SK-N-SH (cell line): ENCODE data around the gene FAM124A. TPM values are rescaled to one million over a fixed set of nuclear protein-coding genes. Genes with fewer than 3 reads are reported as not detected.

ENCODE experiments used
- CTCF ChIA-PET: fragments of 300-600, 350-600 bp; formaldehyde crosslinking; extraction: SDS; loops from one replicate; lab custom pipeline; 2021; lab: Yijun Ruan, JAX
- POLR2A ChIA-PET: fragments of 350-600 bp; sonication (Branson Sonifier 250); formaldehyde crosslinking; extraction: SDS; loops from one replicate; lab custom pipeline; 2020; ENCODE audit warnings: antibody characterized with exemption, inconsistent platforms; lab: Yijun Ruan, JAX
- DNase-seq: peaks from one replicate; pipeline ENCODE4 v3.0.0; 2012
- H2AFZ ChIP-seq: fragments of 200-600 bp; sonication (generic); 2 replicates; pipeline ENCODE4 v1.8.1; 2016; ENCODE audit warnings: antibody characterized with exemption, mild to moderate bottlenecking, low read depth
- H3F3A ChIP-seq: fragments of 200-600 bp; sonication (generic); replicated peaks from 2 replicates; pipeline ENCODE3; 2016; ENCODE audit warnings: antibody characterized with exemption, mild to moderate bottlenecking; ENCODE audit not compliant: insufficient read depth
- H3K27ac ChIP-seq, 2 experiments: fragments of 200-500 bp in 1 of 2; fragments of 200-600 bp in 1 of 2; sonication (Bioruptor generic) in 1 of 2; sonication (generic), shearing (Covaris generic) in 1 of 2; 2 replicates each; pipeline versions ENCODE4 v1.5.1 to v1.6.1; 2014 to 2016; ENCODE audit warnings: low read depth in 2 of 2, inconsistent platforms in 1 of 2, low read length in 1 of 2, mild to moderate bottlenecking in 1 of 2, mixed read lengths in 1 of 2
- H3K27me3 ChIP-seq: fragments of 200-600 bp; sonication (generic), shearing (Covaris generic); 2 replicates; pipeline ENCODE4 v1.6.1; 2016; ENCODE audit warnings: mixed run types; ENCODE audit not compliant: insufficient read depth
- H3K36me3 ChIP-seq, 2 experiments: fragments of 200-500 bp in 1 of 2; fragments of 200-600 bp in 1 of 2; sonication (Bioruptor generic) in 1 of 2; sonication (generic) in 1 of 2; replicated peaks in 1 of 2; 2 replicates each; pipeline versions ENCODE3 to v1.5.1; 2014 to 2016; ENCODE audit warnings: low read length in 1 of 2, mild to moderate bottlenecking in 1 of 2; ENCODE audit not compliant: insufficient read depth in 2 of 2, control insufficient read depth in 1 of 2
- H3K4me1 ChIP-seq, 2 experiments: fragments of 200-500 bp in 1 of 2; fragments of 200-600 bp in 1 of 2; sonication (Bioruptor generic) in 1 of 2; sonication (generic), shearing (Covaris generic) in 1 of 2; 2 replicates each; pipeline versions ENCODE4 v1.5.1 to v1.6.1; 2014 to 2016; ENCODE audit warnings: low read depth in 1 of 2, low read length in 1 of 2, mixed run types in 1 of 2; ENCODE audit not compliant: insufficient read depth in 2 of 2, control insufficient read depth in 1 of 2
- H3K4me2 ChIP-seq: fragments of 200-600 bp; sonication (generic), shearing (Covaris generic); 2 replicates; pipeline ENCODE4 v1.6.1; 2017; ENCODE audit warnings: mixed run types
- H3K4me3 ChIP-seq, 2 experiments: fragments of 200-500 bp in 1 of 2; fragments of 200-600 bp in 1 of 2; sonication (Bioruptor generic) in 1 of 2; sonication (generic), shearing (Covaris generic) in 1 of 2; 2 replicates each; pipeline versions ENCODE4 v1.5.1 to v1.8.1; 2014 to 2016; ENCODE audit warnings: low read depth in 2 of 2, inconsistent platforms in 1 of 2, low read length in 1 of 2, mild to moderate bottlenecking in 1 of 2, mixed read lengths in 1 of 2, moderate library complexity in 1 of 2
- H3K79me2 ChIP-seq: fragments of 200-600 bp; sonication (generic); 2 replicates; pipeline ENCODE4 v1.8.1; 2017; ENCODE audit warnings: mild to moderate bottlenecking; ENCODE audit not compliant: insufficient read depth
- H3K9ac ChIP-seq: fragments of 200-600 bp; sonication (generic); 2 replicates; pipeline ENCODE4 v1.6.1; 2017; ENCODE audit warnings: mixed run types
- H3K9me2 ChIP-seq: fragments of 200-600 bp; sonication (generic); 2 replicates; pipeline ENCODE4 v1.6.1; 2017; ENCODE audit warnings: mixed run types
- H3K9me3 ChIP-seq: fragments of 200-600 bp; sonication (generic); 2 replicates; pipeline ENCODE4 v1.6.1; 2017; ENCODE audit warnings: mixed run types, mild to moderate bottlenecking, moderate library complexity
- H4K20me1 ChIP-seq: fragments of 200-600 bp; sonication (generic); 2 replicates; pipeline ENCODE4 v1.6.1; 2017; ENCODE audit warnings: mild to moderate bottlenecking, mixed run types; ENCODE audit not compliant: insufficient read depth
- CTCF ChIP-seq: fragments of 200-600 bp; sonication (generic); IDR thresholded peaks from 2 replicates; pipeline ENCODE4 v1.6.1; 2017; ENCODE audit warnings: antibody characterized with exemption, mild to moderate bottlenecking, moderate library complexity
- ELF1 ChIP-seq: IDR thresholded peaks from 2 replicates; pipeline ENCODE4 v1.4.0; 2012
- EZH2phosphoT487 ChIP-seq: fragments of 200-600 bp; sonication (generic); IDR thresholded peaks from 2 replicates; pipeline ENCODE4 v1.6.1; 2017; ENCODE audit warnings: low read depth, mixed run types, mild to moderate bottlenecking, antibody characterized with exemption, moderate library complexity, borderline replicate concordance
- FOSL2 ChIP-seq: IDR thresholded peaks from 2 replicates; pipeline ENCODE4 v1.4.0; 2012; ENCODE audit warnings: low read depth, mild to moderate bottlenecking, moderate library complexity, borderline replicate concordance
- FOXM1 ChIP-seq: IDR thresholded peaks from 2 replicates; pipeline ENCODE4 v1.4.0; 2012; ENCODE audit warnings: low read depth, mild to moderate bottlenecking
- GABPA ChIP-seq: IDR thresholded peaks from 2 replicates; pipeline ENCODE4 v1.4.0; 2012; ENCODE audit warnings: low read depth, mild to moderate bottlenecking
- MEF2A ChIP-seq: IDR thresholded peaks from 2 replicates; pipeline ENCODE4 v1.4.0; 2012; ENCODE audit warnings: low read depth, borderline replicate concordance
- NRF1 ChIP-seq: IDR thresholded peaks from 2 replicates; pipeline ENCODE4 v1.6.1; 2012; ENCODE audit warnings: low read depth, mild to moderate bottlenecking, low read length
- PBX3 ChIP-seq: IDR thresholded peaks from 2 replicates; pipeline ENCODE4; 2012
- RCOR1 ChIP-seq: fragments of 150-350 bp; IDR thresholded peaks from 2 replicates; pipeline ENCODE4 v1.6.1; 2017; ENCODE audit warnings: antibody characterized with exemption, low read length
- REST ChIP-seq: IDR thresholded peaks from 2 replicates; pipeline ENCODE4 v1.6.1; 2012; ENCODE audit warnings: mild to moderate bottlenecking, low read depth, low read length, moderate library complexity
- RFX5 ChIP-seq: IDR thresholded peaks from 2 replicates; pipeline ENCODE4 v1.6.1; 2012; ENCODE audit warnings: mild to moderate bottlenecking, improper control_type of control experiment, low read length
- SIN3A ChIP-seq: IDR thresholded peaks from 2 replicates; pipeline ENCODE4 v1.6.1; 2012; ENCODE audit warnings: low read depth, mild to moderate bottlenecking, low read length, moderate library complexity, borderline replicate concordance
- TAF1 ChIP-seq: IDR thresholded peaks from 2 replicates; pipeline ENCODE4 v1.6.1; 2012; ENCODE audit warnings: low read depth, mild to moderate bottlenecking, low read length, moderate library complexity, borderline replicate concordance
- TEAD4 ChIP-seq: IDR thresholded peaks from 2 replicates; pipeline ENCODE4 v1.4.0; 2012; ENCODE audit warnings: mild to moderate bottlenecking, borderline replicate concordance; ENCODE audit not compliant: insufficient read depth
- WGBS: methylation state at CpG from one replicate; pipeline ENCODE4 v1.1.6; 2017; ENCODE audit warnings: low lambda C conversion rate; 5-methylcytosine and 5-hydroxymethylcytosine counted together
- polyA plus RNA-seq, 3 experiments: library from polyadenylated mRNA; depleted of rRNA; stranded (reverse); fragments of >200 nt; gene quantifications; 2 replicates each; pipeline ENCODE4 v1.2.3, GENCODE V29; 2012

FAM124A gene
- polyA plus RNA-seq, 1 of the 3 experiments (the other 2 are of a cell fraction): 1.5 TPM

- TF ChIP-seq REST (no peak), NRF1 (no peak), SIN3A (no peak), TAF1 (no peak), FOXM1 (no peak), TEAD4 (no peak), EZH2phosphoT487 (no peak), MEF2A (no peak), CTCF (no peak), RFX5 (no peak)
These were observed 10.1 kb downstream of the FAM124A start (continued) for GRCh38 chr13:51232328-51232727.

DNA sequence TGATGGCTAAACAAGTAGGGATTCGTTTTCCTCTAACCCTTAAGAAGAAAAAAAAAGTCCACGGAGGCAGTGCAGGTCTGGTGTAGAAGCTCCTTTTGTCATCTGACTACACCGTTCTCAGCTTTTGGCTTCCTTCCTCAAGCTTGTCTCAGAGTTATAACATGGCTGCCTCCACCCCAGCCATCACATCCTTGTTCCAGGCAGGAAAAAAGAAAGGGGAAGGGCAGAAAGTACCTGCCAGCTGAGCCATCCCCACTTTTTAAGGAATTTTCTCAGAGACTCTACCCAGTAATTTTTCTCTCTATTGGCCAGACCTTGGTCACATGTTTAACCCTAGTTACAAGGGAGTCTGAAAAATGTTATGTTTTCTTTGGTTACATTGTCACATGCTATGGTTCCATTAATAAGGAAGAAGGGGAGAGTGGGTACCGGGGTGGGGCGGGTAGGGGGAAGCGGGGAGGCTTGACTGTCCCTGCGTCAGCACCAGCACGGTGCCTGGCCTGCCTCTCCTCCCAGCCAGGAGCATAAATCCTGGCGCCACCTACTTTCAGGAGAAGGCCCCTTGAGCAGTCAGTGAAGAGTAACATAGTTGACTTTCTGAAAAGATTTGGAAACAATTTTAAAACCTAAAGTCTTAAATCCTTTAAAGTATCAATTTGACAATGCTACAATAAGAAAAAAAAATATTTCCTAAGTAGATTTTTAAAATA lies 11.1 kb downstream of the FAM124A start:
- no peak overlapping the region for H3K4me3 ChIP-seq
- ChIA-PET CTCF (interaction anchor here (0.7 to 6.2 kb wide), 7 partner anchors 10 to 55 kb away, joined by 3 to 31 read pairs (median 7); no protein-coding TSS in a partner anchor), POLR2A (interaction anchor here (0.6 to 0.7 kb wide), 2 partner anchors 9 to 10 kb away, joined by 3 to 4 read pairs; no protein-coding TSS in a partner anchor)
- peaks cover 0 to 6% of the 10 kb centered on the region in 2 experiments for H3K36me3 ChIP-seq
- H3K9me2 ChIP-seq: no peaks in the 10 kb centered on the region
- WGBS: 77% methylated on average over 9 of the region's 9 CpGs
- TF ChIP-seq ELF1 (no peak), MEF2A (no peak), CTCF (no peak), RCOR1 (no peak), FOSL2 (no peak), PBX3 (no peak), GABPA (no peak)
- no peak overlapping the region for H3K27ac ChIP-seq
- H3K79me2 ChIP-seq: no peaks in the 10 kb centered on the region
- no peak overlapping the region for H3K4me2 ChIP-seq
- no peaks in the 10 kb centered on the region for H3K9me3 ChIP-seq
- H3K27me3 ChIP-seq: no peaks in the 10 kb centered on the region
- no peak overlapping the region for H2AFZ ChIP-seq
- H3K4me1 ChIP-seq: peaks cover 6 to 10% of the 10 kb centered on the region in 2 experiments; a peak in 2 of 4 replicates
- no peak for DNase-seq
- H3F3A ChIP-seq: peaks cover 8% of the 10 kb centered on the region
- H3K9ac ChIP-seq: no peak overlapping the region
- no peaks in the 10 kb centered on the region for H4K20me1 ChIP-seq
